NB4 (cell line): ENCODE results near the gene H6PD.

Source experiments
- MYC ChIP-seq: IDR thresholded peaks from 2 replicates; pipeline ENCODE4 v1.6.1; 2011; ENCODE audit warnings: low read depth, low read length
- POLR2A ChIP-seq: IDR thresholded peaks from 2 replicates; pipeline ENCODE4 v1.6.1; 2011; ENCODE audit warnings: mild to moderate bottlenecking; ENCODE audit not compliant: insufficient read length; ENCODE audit errors: extremely low read depth

- no peak for TF ChIP-seq POLR2A
- no peak for TF ChIP-seq MYC
These were observed 18.4 kb downstream of the H6PD start for GRCh38 chr1:9253004-9253403.
